ENCODE data around the gene TRAF2.

GRCh38 chr9:136970361-136970760 is 84.0 kb downstream of the TRAF2 start:
- TF ChIP-seq NFE2L2 (IDR thresholded peaks at IDR 0.05; ENCODE audit: low read depth, low read length) (no peak), CTCF (conservative IDR thresholded peaks at IDR 0.05; ENCODE audit: low read depth, low read length) (no peak), SMC3 (IDR thresholded peaks at IDR 0.05; ENCODE audit: low read depth, low read length) (no peak), RAD21 (IDR thresholded peaks at IDR 0.05; ENCODE audit: low read length) (no peak), CEBPB (IDR thresholded peaks at IDR 0.05; ENCODE audit: low read depth, low read length) (no peak), POLR2A (IDR thresholded peaks at IDR 0.05; ENCODE audit: low read depth, low read length) (no peak), RCOR1 (IDR thresholded peaks at IDR 0.05; ENCODE audit: insufficient replicate concordance, low read length) (no peak), MAFK (IDR thresholded peaks at IDR 0.05; ENCODE audit: low read depth, low read length) (no peak), USF2 (IDR thresholded peaks at IDR 0.05; ENCODE audit: low read depth, low read length) (no peak), FOS (IDR thresholded peaks at IDR 0.05; ENCODE audit: low read depth, low read length) (no peak)
